H1 (cell line): Measurements from ENCODE around the gene FOXO6. TPM values are rescaled to one million over a fixed set of nuclear protein-coding genes. Genes with fewer than 3 reads are reported as not detected.

Experiments used
- CTCF ChIA-PET: fragments of 300-600 bp; sonication (Branson Sonifier 250); formaldehyde crosslinking; loops from one replicate; lab custom pipeline; 2021; ENCODE audit not compliant: partially characterized antibody; lab: Charles Lee
- POLR2A ChIA-PET: fragments of 300-600 bp; sonication (Branson Sonifier 250); formaldehyde crosslinking; loops from one replicate; lab custom pipeline; 2021; ENCODE audit warnings: inconsistent platforms; ENCODE audit not compliant: partially characterized antibody; lab: Charles Lee
- DNase-seq, 2 experiments: peaks; one replicate each; pipeline versions ENCODE4 v3.0.0 to v3.0.0-alpha.2; 2010 to 2022; ENCODE audit warnings: low spot score in 2 of 2, low read depth in 1 of 2, mixed read lengths in 1 of 2
- FAIRE-seq: peaks from 2 replicates; lab custom pipeline; 2011; peaks lifted over from hg19 to GRCh38; lab: Jason Lieb, UNC
- H2AFZ ChIP-seq: 2 replicates; pipeline ENCODE4 v1.8.1; 2012; ENCODE audit warnings: low read length, inconsistent platforms
- H2AK5ac ChIP-seq: 2 replicates; pipeline ENCODE4 v1.6.1; 2013; ENCODE audit warnings: low read depth, low read length
- H2BK120ac ChIP-seq: replicated peaks from 2 replicates; pipeline ENCODE3; 2013; ENCODE audit warnings: low read depth, low read length, inconsistent platforms
- H2BK12ac ChIP-seq: 2 replicates; pipeline ENCODE4 v1.6.1; 2013; ENCODE audit warnings: low read depth, low read length
- H2BK15ac ChIP-seq: 2 replicates; pipeline ENCODE4 v1.6.1; 2013; ENCODE audit warnings: low read length
- H2BK20ac ChIP-seq: 2 replicates; pipeline ENCODE4 v1.6.1; 2013; ENCODE audit warnings: low read length
- H2BK5ac ChIP-seq: 2 replicates; pipeline ENCODE4 v1.6.1; 2013; ENCODE audit warnings: low read depth, low read length
- H3K14ac ChIP-seq: 2 replicates; pipeline ENCODE4 v1.6.1; 2013; ENCODE audit warnings: inconsistent platforms; ENCODE audit not compliant: insufficient read length
- H3K18ac ChIP-seq: 2 replicates; pipeline ENCODE4 v1.6.1; 2013; ENCODE audit warnings: low read length; ENCODE audit errors: extremely low read depth
- H3K23ac ChIP-seq: 2 replicates; pipeline ENCODE4 v1.6.1; 2013; ENCODE audit warnings: inconsistent platforms; ENCODE audit not compliant: insufficient read length
- H3K23me2 ChIP-seq: 2 replicates; pipeline ENCODE4 v1.6.1; 2013; ENCODE audit warnings: low read depth, low read length
- H3K27ac ChIP-seq: 2 replicates; pipeline ENCODE4 v1.6.1; 2011; ENCODE audit warnings: low read depth, low read length, inconsistent platforms
- H3K27me3 ChIP-seq, 4 experiments: replicated peaks in 1 of 4; 1 replicate in 1 of 4; 2 replicates in 3 of 4; pipeline versions ENCODE4 v1.6.1 to v1.8.1; 2011 to 2013; ENCODE audit warnings: low read length in 3 of 4, mild to moderate bottlenecking in 3 of 4, inconsistent platforms in 2 of 4, mixed read lengths in 2 of 4, moderate library complexity in 1 of 4; ENCODE audit not compliant: control insufficient read depth in 3 of 4, insufficient read depth in 3 of 4; ENCODE audit errors: extremely low read depth in 1 of 4
- H3K36me3 ChIP-seq, 4 experiments: 2 replicates each; pipeline versions ENCODE4 v1.6.1 to v1.8.1; 2011 to 2013; ENCODE audit warnings: mild to moderate bottlenecking in 4 of 4, low read length in 3 of 4, moderate library complexity in 2 of 4, control low read depth in 1 of 4, inconsistent platforms in 1 of 4; ENCODE audit not compliant: insufficient read depth in 4 of 4, control insufficient read depth in 2 of 4
- H3K4ac ChIP-seq: replicated peaks from 2 replicates; pipeline ENCODE3; 2013; ENCODE audit warnings: low read length, low read depth, mixed read lengths, inconsistent platforms; ENCODE audit not compliant: insufficient read length
- H3K4me1 ChIP-seq, 4 experiments: replicated peaks in 1 of 4; 1 replicate in 1 of 4; 2 replicates in 3 of 4; pipeline versions ENCODE4 v1.6.1 to v1.8.1; 2011 to 2013; ENCODE audit warnings: low read length in 3 of 4, inconsistent platforms in 2 of 4, mixed read lengths in 1 of 4; ENCODE audit not compliant: insufficient read depth in 4 of 4, control insufficient read depth in 3 of 4
- H3K4me2 ChIP-seq, 2 experiments: 2 replicates each; pipeline versions ENCODE4 v1.6.1 to v1.8.1; 2011 to 2013; ENCODE audit warnings: low read depth in 2 of 2, low read length in 2 of 2, control low read depth in 1 of 2, inconsistent platforms in 1 of 2, mild to moderate bottlenecking in 1 of 2; ENCODE audit not compliant: insufficient read depth in 1 of 2
- H3K4me3 ChIP-seq, 4 experiments: fragments of 200-600, 300-600 bp in 1 of 4; sonication (generic), shearing (Covaris generic), sonication (Bioruptor Twin) in 1 of 4; 2 replicates each; pipeline versions ENCODE4 v1.5.1 to v1.8.1; 2011 to 2016; ENCODE audit warnings: low read length in 4 of 4, low read depth in 3 of 4, control low read depth in 2 of 4, inconsistent platforms in 2 of 4, mild to moderate bottlenecking in 2 of 4, mixed read lengths in 1 of 4, moderate library complexity in 1 of 4; ENCODE audit not compliant: insufficient read depth in 2 of 4; ENCODE audit errors: extremely low read depth in 1 of 4
- H3K56ac ChIP-seq: replicated peaks from 2 replicates; pipeline ENCODE3; 2013; ENCODE audit warnings: low read depth, mild to moderate bottlenecking, mixed read lengths, low read length, inconsistent platforms; ENCODE audit not compliant: insufficient read length
- H3K79me1 ChIP-seq: 2 replicates; pipeline ENCODE4 v1.6.1; 2013; ENCODE audit warnings: low read depth, low read length, control low read depth
- H3K79me2 ChIP-seq, 2 experiments: 2 replicates each; pipeline versions ENCODE4 v1.6.1 to v1.8.1; 2012 to 2013; ENCODE audit warnings: low read length in 2 of 2, mild to moderate bottlenecking in 2 of 2, inconsistent platforms in 1 of 2; ENCODE audit not compliant: insufficient read depth in 2 of 2, control insufficient read depth in 1 of 2
- H3K9ac ChIP-seq, 4 experiments: replicated peaks in 1 of 4; 1 replicate in 1 of 4; 2 replicates in 3 of 4; pipeline versions ENCODE4 v1.6.1 to v1.8.1; 2011 to 2013; ENCODE audit warnings: low read depth in 3 of 4, low read length in 3 of 4, control low read depth in 2 of 4, mild to moderate bottlenecking in 2 of 4, moderate library complexity in 2 of 4, inconsistent platforms in 1 of 4; ENCODE audit errors: extremely low read depth in 1 of 4
- H3K9me3 ChIP-seq, 2 experiments: 2 replicates each; pipeline versions ENCODE4 v1.6.1 to v1.8.1; 2012 to 2013; ENCODE audit warnings: mild to moderate bottlenecking in 2 of 2, moderate library complexity in 2 of 2, control low read depth in 1 of 2, inconsistent platforms in 1 of 2, low read depth in 1 of 2, low read length in 1 of 2, mixed read lengths in 1 of 2; ENCODE audit not compliant: insufficient read depth in 2 of 2
- H4K20me1 ChIP-seq, 2 experiments: replicated peaks in 1 of 2; 2 replicates each; pipeline versions ENCODE3 to v1.8.1; 2011 to 2013; ENCODE audit warnings: inconsistent platforms in 2 of 2, low read length in 2 of 2, mild to moderate bottlenecking in 1 of 2; ENCODE audit not compliant: insufficient read depth in 2 of 2, control insufficient read depth in 1 of 2
- H4K5ac ChIP-seq: 2 replicates; pipeline ENCODE4 v1.6.1; 2013; ENCODE audit warnings: low read length, low read depth, mixed read lengths, inconsistent platforms; ENCODE audit not compliant: insufficient read length
- H4K8ac ChIP-seq: 2 replicates; pipeline ENCODE4 v1.8.0; 2013; ENCODE audit warnings: mild to moderate bottlenecking, moderate library complexity, low read length, inconsistent platforms; ENCODE audit not compliant: insufficient read depth; ENCODE audit errors: extremely low read depth
- H4K91ac ChIP-seq: replicated peaks from 2 replicates; pipeline ENCODE3; 2013; ENCODE audit warnings: low read length, mixed read lengths, inconsistent platforms; ENCODE audit not compliant: insufficient read length
- ASH2L ChIP-seq: fragments of 200-600, 300-600 bp; sonication (generic); IDR thresholded peaks from one replicate; pipeline ENCODE4 v1.7.1; 2017; ENCODE audit warnings: low read length
- ATF3 ChIP-seq: IDR thresholded peaks from 2 replicates; pipeline ENCODE4 v1.6.1; 2011; ENCODE audit warnings: low read depth, mild to moderate bottlenecking, low read length; ENCODE audit not compliant: insufficient read depth
- CEBPB ChIP-seq: IDR thresholded peaks from 2 replicates; pipeline ENCODE4 v1.6.1; 2012; ENCODE audit warnings: low read depth, low read length
- CHD1 ChIP-seq: IDR thresholded peaks from 2 replicates; pipeline ENCODE4 v1.6.1; 2012; ENCODE audit warnings: low read depth, low read length, improper control_type of control experiment
- EP300 ChIP-seq, 2 experiments: IDR thresholded peaks; 1 replicate in 1 of 2; 2 replicates in 1 of 2; pipeline ENCODE4 v1.6.1; 2011 to 2012; ENCODE audit warnings: low read depth in 2 of 2, low read length in 2 of 2, mild to moderate bottlenecking in 2 of 2, borderline replicate concordance in 1 of 2, inconsistent platforms in 1 of 2, moderate library complexity in 1 of 2
- FOSL1 ChIP-seq: IDR thresholded peaks from 2 replicates; pipeline ENCODE4 v1.6.1; 2011; ENCODE audit warnings: mild to moderate bottlenecking, low read depth, low read length, moderate library complexity; ENCODE audit not compliant: insufficient read depth
- JUN ChIP-seq: IDR thresholded peaks from 2 replicates; pipeline ENCODE4 v1.6.1; 2011; ENCODE audit warnings: low read depth, mild to moderate bottlenecking, improper control_type of control experiment, low read length
- NANOG ChIP-seq: IDR thresholded peaks from 2 replicates; pipeline ENCODE4 v1.6.1; 2011; ENCODE audit warnings: low read length, low read depth, mild to moderate bottlenecking, inconsistent platforms; ENCODE audit not compliant: insufficient read depth, poor library complexity, severe bottlenecking
- PHF8 ChIP-seq: fragments of 200-600 bp; sonication (generic); conservative IDR thresholded peaks from 2 replicates; pipeline ENCODE4 v1.7.1; 2012; ENCODE audit warnings: low read depth, mild to moderate bottlenecking, inconsistent platforms, low read length, moderate library complexity
- POU5F1 ChIP-seq: IDR thresholded peaks from 2 replicates; pipeline ENCODE4 v1.6.1; 2011; ENCODE audit warnings: low read depth, mild to moderate bottlenecking, low read length, moderate library complexity
- RAD21 ChIP-seq, 2 experiments: IDR thresholded peaks in 1 of 2; conservative IDR thresholded peaks in 1 of 2; 2 replicates each; pipeline ENCODE4 v1.6.1; 2011; ENCODE audit warnings: low read depth in 2 of 2, low read length in 2 of 2, improper control_type of control experiment in 1 of 2, inconsistent platforms in 1 of 2, mild to moderate bottlenecking in 1 of 2, moderate library complexity in 1 of 2
- SUZ12 ChIP-seq: fragments of 200-600 bp; sonication (generic); IDR thresholded peaks from 2 replicates; pipeline ENCODE4 v1.6.1; 2012; ENCODE audit warnings: mild to moderate bottlenecking, inconsistent platforms, low read length, moderate library complexity, mixed read lengths
- TAF1 ChIP-seq: IDR thresholded peaks from 2 replicates; pipeline ENCODE4 v1.6.1; 2011; ENCODE audit warnings: mild to moderate bottlenecking, low read depth, low read length
- ZNF274 ChIP-seq: IDR thresholded peaks from 2 replicates; pipeline ENCODE4 v1.7.0; 2012; ENCODE audit warnings: low read length, borderline replicate concordance; ENCODE audit errors: extremely low read depth
- polyA plus RNA-seq, 7 experiments: library from polyadenylated mRNA; depleted of rRNA in 3 of 7; stranded (reverse) in 5 of 7; unstranded in 2 of 7; fragments of >200 nt in 5 of 7; fragments of 200-250 nt in 2 of 7; gene quantifications; 1 replicate in 5 of 7; 2 replicates in 1 of 7; 4 replicates in 1 of 7; pipeline versions ENCODE4 v1.2.1 to v1.2.3, GENCODE V29; 2011 to 2013; ENCODE audit warnings: missing spikeins in 2 of 7, mixed read lengths in 2 of 7
- total RNA-seq: library from RNA; stranded (reverse); fragmentation: NEBNext Ultra II Directional; extraction: Animal tissue kit (Norgen Biotek cat#: 25700); gene quantifications from 2 replicates; pipeline ENCODE4 v1.2.1, GENCODE V29; 2021

The FOXO6 gene
- total and polyA plus RNA-seq, 2 of the 8 experiments (the other 6 are each of a cell fraction or from before 2014, with no cell fraction given): 0.59 to 3.0 TPM

DNA sequence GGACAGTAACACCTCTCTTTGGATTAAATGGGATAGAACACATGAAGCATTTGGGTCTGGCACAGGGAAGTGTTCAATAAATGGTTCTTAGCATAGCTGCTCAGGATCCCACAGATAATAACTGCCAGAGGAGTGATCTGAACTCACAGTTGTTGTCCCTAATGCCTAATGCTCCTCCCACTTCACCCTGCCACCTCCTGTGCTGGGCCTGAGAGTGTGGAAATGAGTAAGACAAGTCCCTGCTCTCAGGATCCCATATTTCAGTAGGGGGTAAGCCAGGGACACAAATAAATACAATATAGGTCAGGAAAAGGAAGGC lies 19.9 kb upstream of the FOXO6 start:
- Histone ChIP-seq H3K27ac (no peak overlapping the region), H3K4me2 (no peak overlapping the region), H2BK120ac (no peak overlapping the region), H3K4ac (no peak overlapping the region), H2AK5ac (no peak overlapping the region), H4K5ac (no peak overlapping the region), H2BK12ac (no peak overlapping the region), H2BK5ac (no peak overlapping the region), H3K23me2 (no peaks in the 10 kb centered on the region), H3K56ac (no peak overlapping the region), H4K91ac (no peak overlapping the region), H3K4me1 (peaks cover 0 to 7% (median 2%) of the 10 kb centered on the region in 4 experiments; a peak in 3 of 7 replicates), H3K23ac (no peak overlapping the region), H3K9ac (no peak overlapping the region), H3K18ac (no peak overlapping the region), H3K27me3 (no peaks in the 10 kb centered on the region; a peak in 2 of 7 replicates), H3K36me3 (no peaks in the 10 kb centered on the region), H3K4me3 (no peak overlapping the region), H4K8ac (no peak overlapping the region), H3K79me1 (no peaks in the 10 kb centered on the region), H4K20me1 (no peaks in the 10 kb centered on the region), H2BK15ac (no peak overlapping the region), H3K79me2 (no peaks in the 10 kb centered on the region), H3K9me3 (no peaks in the 10 kb centered on the region; a peak in 1 of 4 replicates), H2BK20ac (no peak overlapping the region), H3K14ac (no peak overlapping the region), H2AFZ (no peak overlapping the region)
- FAIRE-seq (no peak), DNase-seq (no peak)
- ChIA-PET CTCF (interaction anchor here (0.7 to 6.1 kb wide), 25 partner anchors 9 to 393 kb away, joined by 3 to 64 read pairs (median 4); partner anchors contain the start of gene FOXO6), POLR2A (interaction anchor here (1.6 to 1.8 kb wide), 2 partner anchors 10 to 13 kb away, joined by 3 to 8 read pairs; no protein-coding TSS in a partner anchor)
- TF ChIP-seq JUN (no peak), NANOG (no peak), ZNF274 (no peak), ASH2L (no peak), ATF3 (no peak), EP300 (IDR thresholded peaks at IDR 0.05; ENCODE audit: borderline replicate concordance in 1 of 2, low read depth in 2 of 2, low read length in 2 of 2) (no peak), FOSL1 (no peak), POU5F1 (no peak), RAD21 (IDR thresholded peaks at IDR 0.05 in 1 of 2, conservative IDR thresholded peaks at IDR 0.05 in 1 of 2; ENCODE audit: low read depth in 2 of 2, low read length in 2 of 2) (no peak), CEBPB (no peak), CHD1 (no peak), PHF8 (no peak), SUZ12 (no peak), TAF1 (no peak)
